PC-3 (cell line): ENCODE data around the gene UFSP1. TPM values are rescaled to one million over a fixed set of nuclear protein-coding genes. Genes with fewer than 3 reads are reported as not detected.

ENCODE experiments used
- ATAC-seq: fragments of 200-7000 bp; cut with Tn5 transposase; 2 replicates; pipeline ENCODE4 v1.9.1; 2020; ENCODE audit warnings: mild to moderate bottlenecking, moderate library complexity
- BruUV-seq: library from RNA; stranded (reverse); fragments of 400-500 nt; replicated peaks from 2 replicates; lab custom pipeline; 2021; lab: Mats Ljungman, UMichigan
- CTCF ChIA-PET: fragments of 300-600 bp; sonication (Branson Sonifier 250); formaldehyde crosslinking; loops from one replicate; lab custom pipeline; 2022; ENCODE audit warnings: antibody characterized with exemption; lab: Charles Lee
- POLR2A ChIA-PET: fragments of 300-600 bp; sonication (Branson Sonifier 250); formaldehyde crosslinking; loops from one replicate; lab custom pipeline; 2022; ENCODE audit warnings: antibody characterized with exemption; ENCODE audit not compliant: unreplicated experiment; lab: Charles Lee
- DNase-seq: peaks from one replicate; pipeline ENCODE4 v3.0.0-alpha.2; 2015
- H2AFZ ChIP-seq: fragments of 300-600 bp; sonication (generic); 2 replicates; pipeline ENCODE4 v1.6.0; 2016; ENCODE audit warnings: antibody characterized with exemption, low read length
- H3F3A ChIP-seq: fragments of 300-600 bp; sonication (generic); one replicate; pipeline ENCODE4 v1.6.0; 2017; ENCODE audit warnings: antibody characterized with exemption, low read length, control low read depth, mild to moderate bottlenecking; ENCODE audit not compliant: unreplicated experiment
- H3K27ac ChIP-seq: fragments of 300-600 bp; sonication (generic); 2 replicates; pipeline ENCODE4 v1.5.1; 2016; ENCODE audit warnings: mild to moderate bottlenecking, low read length
- H3K27me3 ChIP-seq: fragments of 300-600 bp; sonication (generic); 2 replicates; pipeline ENCODE4 v1.6.1; 2016; ENCODE audit warnings: low read length, mixed read lengths
- H3K36me3 ChIP-seq: fragments of 300-600 bp; sonication (generic); 2 replicates; pipeline ENCODE4 v1.6.1; 2016; ENCODE audit warnings: low read depth, mixed run types, low read length, mixed read lengths
- H3K4me1 ChIP-seq: fragments of 300-600 bp; sonication (generic); 2 replicates; pipeline ENCODE4 v1.5.1; 2016; ENCODE audit warnings: low read length; ENCODE audit not compliant: insufficient read depth
- H3K4me2 ChIP-seq: fragments of 300-600 bp; sonication (generic); 2 replicates; pipeline ENCODE4 v1.6.0; 2016; ENCODE audit warnings: low read length
- H3K4me3 ChIP-seq: fragments of 300-600 bp; sonication (generic); 2 replicates; pipeline ENCODE4 v1.5.1; 2016; ENCODE audit warnings: mild to moderate bottlenecking, low read length, mixed read lengths
- H3K79me2 ChIP-seq: fragments of 300-600 bp; sonication (generic); 2 replicates; pipeline ENCODE4 v1.6.1; 2017; ENCODE audit warnings: low read length, mixed read lengths
- H3K9ac ChIP-seq: fragments of 300-600 bp; sonication (generic); 2 replicates; pipeline ENCODE4 v1.6.0; 2016; ENCODE audit warnings: mild to moderate bottlenecking, low read length
- H3K9me2 ChIP-seq: fragments of 300-600 bp; sonication (generic); replicated peaks from 2 replicates; pipeline ENCODE4 v1.6.1; 2016; ENCODE audit warnings: mixed run types, low read length, mixed read lengths
- H3K9me3 ChIP-seq: fragments of 300-600 bp; sonication (generic); 2 replicates; pipeline ENCODE4 v1.6.1; 2016; ENCODE audit warnings: low read length, mixed read lengths
- H4K20me1 ChIP-seq: fragments of 300-600 bp; sonication (generic); 2 replicates; pipeline ENCODE4 v1.6.1; 2016; ENCODE audit warnings: low read length, mixed read lengths
- EZH2 ChIP-seq: fragments of 300-600 bp; sonication (generic); IDR thresholded peaks from one replicate; pipeline ENCODE4 v1.6.1; 2017; ENCODE audit warnings: antibody characterized with exemption, mild to moderate bottlenecking, low read length; ENCODE audit not compliant: unreplicated experiment
- EZH2phosphoT487 ChIP-seq: fragments of 300-600 bp; sonication (generic); IDR thresholded peaks from 2 replicates; pipeline ENCODE4 v1.6.1; 2018; ENCODE audit warnings: mild to moderate bottlenecking, antibody characterized with exemption, low read length, borderline replicate concordance
- intact Hi-C: fragments of 100-400 bp; cut with micrococcal nuclease; formaldehyde crosslinking; loops from 2 replicates; pipeline ENCODE4 v1.9.0; 2023
- total RNA-seq: library from RNA; depleted of rRNA; stranded (reverse); fragments of >200 nt; gene quantifications from 2 replicates; pipeline ENCODE4 v1.2.3, GENCODE V29; 2014
- TF ChIP-seq, protein P1 (sequence below): fragments of 300-600 bp; sonication (generic); conservative IDR thresholded peaks from 2 replicates; pipeline ENCODE4 v1.5.1; 2017; ENCODE audit warnings: antibody characterized with exemption, low read depth, mild to moderate bottlenecking, low read length

The UFSP1 gene
- total RNA-seq, 1 experiment from 2014 or later, result 10.5 TPM

DNA sequence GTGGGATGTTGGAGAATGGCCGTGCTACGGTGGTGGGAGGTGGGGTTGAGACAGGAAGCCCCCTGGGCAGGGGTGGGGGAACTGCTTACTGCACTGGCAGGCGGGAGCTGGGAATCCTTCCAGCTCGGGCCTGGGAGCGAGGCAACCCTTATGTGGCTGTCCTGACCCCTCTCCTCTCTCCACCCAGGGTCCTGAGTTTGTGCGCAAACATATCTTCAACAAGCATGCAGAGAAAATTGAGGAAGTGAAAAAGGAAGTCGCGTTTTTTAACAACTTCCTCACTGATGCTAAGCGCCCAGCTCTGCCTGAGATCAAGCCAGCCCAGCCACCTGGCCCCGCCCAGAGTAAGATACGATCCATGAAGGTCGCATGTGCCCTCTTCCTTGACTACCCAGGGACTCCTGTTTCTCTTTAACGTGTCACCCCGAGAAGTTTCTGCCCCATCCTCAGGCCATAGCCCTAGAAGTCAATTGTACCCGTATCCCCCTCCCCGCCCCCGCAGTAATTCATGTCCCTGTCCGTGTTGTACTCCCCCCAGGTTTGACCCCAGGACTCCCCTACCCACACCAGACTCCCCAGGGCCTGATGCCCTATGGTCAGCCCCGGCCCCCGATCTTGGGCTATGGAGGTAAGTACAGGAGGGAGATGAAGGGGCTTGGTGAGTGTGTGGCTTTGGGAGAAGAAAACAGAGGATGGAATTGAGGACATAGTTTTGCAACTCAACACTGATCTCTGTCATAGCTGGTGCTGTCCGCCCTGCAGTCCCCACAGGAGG lies 1.8 kb downstream of the UFSP1 start:
- POLR2A ChIA-PET, result no interaction called here
- H3K9ac ChIP-seq, result no peak overlapping the region

GRCh38 chr7:100886936-100887515 lies 2.5 kb downstream of the UFSP1 start:
- H4K20me1 ChIP-seq, result no peaks in the 10 kb centered on the region
- no peaks in the 10 kb centered on the region for H3K27me3 ChIP-seq
- intact Hi-C loops, result no loop called here
- H3K9me3 ChIP-seq, result no peaks in the 10 kb centered on the region
- ChIA-PET POLR2A (no interaction called here), CTCF (no interaction called here)
- no peak for TF ChIP-seq EZH2phosphoT487
- no peaks in the 10 kb centered on the region for H3K9me2 ChIP-seq
- no peak overlapping the region for H3K4me3 ChIP-seq
- H3K79me2 ChIP-seq, result peaks cover 33% of the 10 kb centered on the region
- no peak overlapping the region for H3K9ac ChIP-seq
- no peak overlapping the region for H3K27ac ChIP-seq
- H3K4me2 ChIP-seq, result no peak overlapping the region
- ATAC-seq, result no peak
- no peak overlapping the region for H2AFZ ChIP-seq
- H3F3A ChIP-seq, result no peaks in the 10 kb centered on the region
- no peak for DNase-seq
- H3K36me3 ChIP-seq, result peaks cover 56% of the 10 kb centered on the region
- peaks cover 37% of the 10 kb centered on the region for H3K4me1 ChIP-seq
- no TSS peak for BruUV-seq

More for the DNA sequence above, 1.8 kb downstream of the UFSP1 start:
- no peaks in the 10 kb centered on the region for H3K9me2 ChIP-seq
- intact Hi-C loops, result no loop called here
- H3K4me1 ChIP-seq, result peaks cover 37% of the 10 kb centered on the region
- no peaks in the 10 kb centered on the region for H3K9me3 ChIP-seq
- H3K27me3 ChIP-seq, result no peaks in the 10 kb centered on the region
- H3F3A ChIP-seq, result no peaks in the 10 kb centered on the region
- peaks cover 33% of the 10 kb centered on the region for H3K79me2 ChIP-seq
- CTCF ChIA-PET, result no interaction called here
- peak overlapping the region; percentile 81; the same call in 1 of the 2 replicates for H3K4me3 ChIP-seq
- no peak for TF ChIP-seq EZH2phosphoT487
- TF ChIP-seq, protein P1, sequence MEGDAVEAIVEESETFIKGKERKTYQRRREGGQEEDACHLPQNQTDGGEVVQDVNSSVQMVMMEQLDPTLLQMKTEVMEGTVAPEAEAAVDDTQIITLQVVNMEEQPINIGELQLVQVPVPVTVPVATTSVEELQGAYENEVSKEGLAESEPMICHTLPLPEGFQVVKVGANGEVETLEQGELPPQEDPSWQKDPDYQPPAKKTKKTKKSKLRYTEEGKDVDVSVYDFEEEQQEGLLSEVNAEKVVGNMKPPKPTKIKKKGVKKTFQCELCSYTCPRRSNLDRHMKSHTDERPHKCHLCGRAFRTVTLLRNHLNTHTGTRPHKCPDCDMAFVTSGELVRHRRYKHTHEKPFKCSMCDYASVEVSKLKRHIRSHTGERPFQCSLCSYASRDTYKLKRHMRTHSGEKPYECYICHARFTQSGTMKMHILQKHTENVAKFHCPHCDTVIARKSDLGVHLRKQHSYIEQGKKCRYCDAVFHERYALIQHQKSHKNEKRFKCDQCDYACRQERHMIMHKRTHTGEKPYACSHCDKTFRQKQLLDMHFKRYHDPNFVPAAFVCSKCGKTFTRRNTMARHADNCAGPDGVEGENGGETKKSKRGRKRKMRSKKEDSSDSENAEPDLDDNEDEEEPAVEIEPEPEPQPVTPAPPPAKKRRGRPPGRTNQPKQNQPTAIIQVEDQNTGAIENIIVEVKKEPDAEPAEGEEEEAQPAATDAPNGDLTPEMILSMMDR, result no peak
- DNase-seq (no peak), ATAC-seq (no peak)
- H3K4me2 ChIP-seq, result peak overlapping the region; percentile 97
- H4K20me1 ChIP-seq, result no peaks in the 10 kb centered on the region
- H2AFZ ChIP-seq, result no peak overlapping the region
- peaks cover 50% of the 10 kb centered on the region for H3K36me3 ChIP-seq
- H3K27ac ChIP-seq, result no peak overlapping the region
- TSS peak; percentile 46 for BruUV-seq

DNA sequence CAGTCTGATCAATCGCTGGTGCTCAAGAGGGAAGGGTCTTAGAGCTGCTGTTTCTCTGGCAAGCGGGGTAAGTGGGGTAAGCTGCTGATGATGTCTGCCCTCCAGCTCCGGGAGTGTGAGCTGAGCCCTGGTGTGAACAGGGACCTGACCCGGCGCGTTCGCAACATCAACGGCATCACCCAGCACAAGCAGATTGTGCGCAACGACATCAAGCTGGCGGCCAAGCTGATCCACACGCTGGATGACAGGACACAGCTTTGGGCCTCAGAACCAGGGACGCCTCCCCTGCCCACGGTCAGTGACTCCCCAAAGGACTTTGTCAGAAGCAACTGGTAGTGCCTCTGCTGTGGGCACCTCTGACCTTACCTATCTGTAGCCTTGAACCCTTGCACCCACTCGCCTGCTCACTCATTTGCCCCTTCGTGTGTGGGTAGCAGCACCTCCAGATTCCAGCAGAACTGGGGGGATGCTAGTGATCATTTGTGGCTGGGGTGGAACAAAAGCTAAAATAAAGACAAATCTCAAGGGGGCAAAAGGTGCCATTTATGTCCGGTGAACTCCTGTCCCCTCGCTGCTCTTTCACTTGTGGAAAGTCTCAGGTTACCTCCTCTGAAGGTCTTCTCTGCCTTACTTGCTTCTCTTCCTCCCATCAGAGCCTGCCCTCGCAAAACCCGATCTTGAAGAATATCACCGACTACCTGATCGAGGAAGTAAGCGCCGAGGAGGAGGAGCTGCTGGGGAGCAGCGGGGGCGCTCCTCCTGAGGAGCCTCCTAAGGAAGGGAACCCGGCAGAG lies 3.2 kb downstream of the UFSP1 start:
- Histone ChIP-seq H3F3A (no peaks in the 10 kb centered on the region), H3K27ac (no peak overlapping the region), H3K36me3 (peaks cover 63% of the 10 kb centered on the region), H3K9me2 (no peaks in the 10 kb centered on the region), H3K79me2 (peaks cover 40% of the 10 kb centered on the region), H3K4me3 (no peak overlapping the region), H3K4me2 (no peak overlapping the region), H3K27me3 (no peaks in the 10 kb centered on the region), H3K4me1 (peaks cover 32% of the 10 kb centered on the region), H4K20me1 (no peaks in the 10 kb centered on the region), H2AFZ (no peak overlapping the region), H3K9ac (no peak overlapping the region), H3K9me3 (no peaks in the 10 kb centered on the region)
- TF ChIP-seq, protein P1, result no peak
- TF ChIP-seq EZH2phosphoT487, result no peak
- no peak for TF ChIP-seq EZH2
- ATAC-seq (no peak), DNase-seq (no peak)
- POLR2A ChIA-PET, result no interaction called here
- intact Hi-C loops, result no loop called here
- no TSS peak for BruUV-seq
- CTCF ChIA-PET, result no interaction called here
